T-cell (primary cell): ENCODE data around the gene REV1. TPM values are rescaled to one million over a fixed set of nuclear protein-coding genes. Genes with fewer than 3 reads are reported as not detected.

Source experiments
- ATAC-seq, 4 experiments: fragments of 200-7000 bp in 3 of 4; fragments of 150-1000 bp in 1 of 4; cut with Tn5 transposase; replicated peaks in 1 of 4; 1 replicate in 3 of 4; 2 replicates in 1 of 4; pipeline ENCODE4 v1.10.0; 2021; ENCODE audit warnings: moderate library complexity in 3 of 4, mild to moderate bottlenecking in 2 of 4, moderate number of reproducible peaks in 1 of 4
- CTCF ChIA-PET, 2 donors: fragments of 300-600 bp; sonication (Branson Sonifier 250); formaldehyde crosslinking; loops; one replicate each; lab custom pipeline; 2022; ENCODE audit warnings: antibody characterized with exemption in 2 of 2; lab: Charles Lee
- POLR2A ChIA-PET, 2 donors: fragments of 300-600 bp; sonication (Branson Sonifier 250); formaldehyde crosslinking; loops; one replicate each; lab custom pipeline; 2022; ENCODE audit warnings: antibody characterized with exemption in 2 of 2; lab: Charles Lee
- DNase-seq, 35 experiments: peaks; one replicate each; pipeline versions ENCODE4 v3.0.0 to v3.0.0-alpha.2; 2013 to 2023
- H3K27ac ChIP-seq: one replicate; pipeline ENCODE4 v1.5.1; 2013; ENCODE audit warnings: low read length
- H3K27me3 ChIP-seq, 2 experiments: replicated peaks in 1 of 2; 1 replicate in 1 of 2; 2 replicates in 1 of 2; pipeline versions ENCODE4 v1.6.1 to v1.7.0; 2013; ENCODE audit warnings: low read length in 1 of 2, mixed read lengths in 1 of 2; ENCODE audit not compliant: control insufficient read depth in 2 of 2, insufficient read depth in 2 of 2; ENCODE audit errors: extremely low read depth in 1 of 2
- H3K36me3 ChIP-seq, 2 donors: 1 replicate in 1 of 2; 2 replicates in 1 of 2; pipeline versions ENCODE4 v1.6.1 to v1.7.0; 2013; ENCODE audit warnings: low read length in 1 of 2; ENCODE audit not compliant: control insufficient read depth in 2 of 2, insufficient read depth in 1 of 2; ENCODE audit errors: extremely low read depth in 1 of 2
- H3K4me1 ChIP-seq, 2 experiments: 1 replicate in 1 of 2; 2 replicates in 1 of 2; pipeline versions ENCODE4 v1.6.1 to v1.7.0; 2013; ENCODE audit warnings: low read length in 2 of 2, mixed read lengths in 1 of 2; ENCODE audit not compliant: insufficient read depth in 2 of 2, control insufficient read depth in 1 of 2; ENCODE audit errors: extremely low read depth in 1 of 2
- H3K4me3 ChIP-seq, 2 donors: 1 replicate in 1 of 2; 2 replicates in 1 of 2; pipeline versions ENCODE4 v1.5.1 to v1.7.0; 2013; ENCODE audit warnings: mild to moderate bottlenecking in 2 of 2, low read length in 1 of 2, moderate library complexity in 1 of 2; ENCODE audit not compliant: control insufficient read depth in 1 of 2; ENCODE audit errors: extremely low read depth in 1 of 2
- H3K9me3 ChIP-seq: 2 replicates; pipeline ENCODE4 v1.7.0; 2013
- H3K27ac Mint-ChIP-seq, 2 donors: one replicate each; pipeline ENCODE4 v1.8.0; 2020 to 2021; ENCODE audit warnings: mild to moderate bottlenecking in 2 of 2, mixed read lengths in 2 of 2
- H3K27me3 Mint-ChIP-seq, 2 donors: one replicate each; pipeline ENCODE4 v1.8.0; 2021 to 2022; ENCODE audit warnings: mixed read lengths in 2 of 2
- H3K36me3 Mint-ChIP-seq: one replicate; pipeline ENCODE4 v1.8.0; 2021; ENCODE audit warnings: mixed read lengths
- H3K4me1 Mint-ChIP-seq, 3 donors: one replicate each; pipeline ENCODE4 v1.8.0; 2020 to 2022; ENCODE audit warnings: mixed read lengths in 3 of 3, mild to moderate bottlenecking in 1 of 3
- H3K4me3 Mint-ChIP-seq, 3 donors: one replicate each; pipeline ENCODE4 v1.8.0; 2020 to 2022; ENCODE audit warnings: mild to moderate bottlenecking in 3 of 3, mixed read lengths in 3 of 3, moderate library complexity in 3 of 3
- H3K9me3 Mint-ChIP-seq, 3 donors: one replicate each; pipeline ENCODE4 v1.8.0; 2020 to 2022; ENCODE audit warnings: mixed read lengths in 3 of 3
- WGBS: methylation state at CpG from one replicate; pipeline ENCODE4 v1.1.5; 2013; ENCODE audit warnings: missing lambda C conversion rate; ENCODE audit not compliant: insufficient coverage; 5-methylcytosine and 5-hydroxymethylcytosine counted together
- total RNA-seq, 35 experiments: library from RNA in 6 of 35; stranded (reverse) in 6 of 35; fragments of 120-200 nt in 1 of 35; gene quantifications; one replicate each; pipeline versions ENCODE4 v1.2.1 to v1.2.4 and lab custom pipeline; 2013 to 2026

REV1 gene
- total RNA-seq, 5 donors from 2014 or later (not counting 1 experiment from before 2014, with no cell fraction given): 48.0 to 59.9 (median 50.3) TPM

GRCh38 chr2:99389946-99390345 lies 99.9 kb downstream of the REV1 start:
- ATAC-seq (no peak), DNase-seq (no peak)
- Mint-ChIP-seq H3K4me1 (peaks cover 3 to 16% (median 5%) of the 10 kb centered on the region in 3 donors), H3K9me3 (no peaks in the 10 kb centered on the region), H3K36me3 (peaks cover 41% of the 10 kb centered on the region), H3K27me3 (no peaks in the 10 kb centered on the region), H3K4me3 (no peak overlapping the region), H3K27ac (no peak overlapping the region)
- H3K4me3 ChIP-seq: no peak overlapping the region
- H3K27me3 ChIP-seq: no peaks in the 10 kb centered on the region
- H3K4me1 ChIP-seq: no peaks in the 10 kb centered on the region
- CTCF ChIA-PET: no interaction called here
- no peaks in the 10 kb centered on the region for H3K9me3 ChIP-seq
- H3K36me3 ChIP-seq: peaks cover 3 to 55% of the 10 kb centered on the region in 2 donors
- POLR2A ChIA-PET: no interaction called here
- WGBS: 100% methylated on average over 1 of the region's 3 CpGs
- H3K27ac ChIP-seq: no peak overlapping the region

GRCh38 chr2:99389371-99389770 lies 100.4 kb downstream of the REV1 start:
- H3K27me3 Mint-ChIP-seq: no peaks in the 10 kb centered on the region
- CTCF ChIA-PET: interaction anchor here in 1 of 2 donors (0.9 kb wide), 1 partner anchor 9 kb away, joined by 3 read pairs; no protein-coding TSS in a partner anchor
- no peak overlapping the region for H3K27ac ChIP-seq
- no peaks in the 10 kb centered on the region for H3K9me3 ChIP-seq
- WGBS: 100% methylated on average over 1 of the region's 2 CpGs
- DNase-seq (no peak), ATAC-seq (no peak)
- H3K9me3 Mint-ChIP-seq: no peaks in the 10 kb centered on the region
- H3K36me3 Mint-ChIP-seq: peaks cover 42% of the 10 kb centered on the region
- no peaks in the 10 kb centered on the region for H3K27me3 ChIP-seq
- no peak overlapping the region for H3K4me3 ChIP-seq
- POLR2A ChIA-PET: no interaction called here
- peaks cover 3 to 54% of the 10 kb centered on the region in 2 donors for H3K36me3 ChIP-seq
- peaks cover 3 to 16% (median 5%) of the 10 kb centered on the region in 3 donors for H3K4me1 Mint-ChIP-seq
- no peak overlapping the region for H3K27ac Mint-ChIP-seq
- no peaks in the 10 kb centered on the region for H3K4me1 ChIP-seq
- H3K4me3 Mint-ChIP-seq: no peak overlapping the region

DNA sequence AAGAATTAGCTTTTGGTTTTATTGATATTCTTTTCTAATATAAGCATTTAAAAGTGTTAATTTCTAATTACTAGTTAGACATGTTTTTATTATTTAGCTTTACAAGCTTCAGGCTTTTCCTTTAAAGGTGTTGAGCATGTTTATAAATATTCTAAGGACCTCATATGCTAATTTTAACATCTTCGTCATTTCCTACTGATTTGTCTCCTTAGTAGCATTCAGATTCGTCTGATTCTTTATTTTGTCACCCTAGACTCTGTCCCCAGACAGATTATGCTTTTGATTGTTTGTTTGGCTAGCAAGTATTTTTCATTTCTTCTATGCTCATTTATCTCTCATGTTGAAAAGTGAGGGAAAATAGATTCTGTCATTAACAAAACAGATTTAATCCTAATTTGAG lies 100.9 kb downstream of the REV1 start:
- Histone ChIP-seq H3K4me3 (no peak overlapping the region), H3K27me3 (no peaks in the 10 kb centered on the region), H3K27ac (no peak overlapping the region), H3K36me3 (peaks cover 3 to 55% of the 10 kb centered on the region in 2 donors), H3K4me1 (no peaks in the 10 kb centered on the region), H3K9me3 (no peaks in the 10 kb centered on the region)
- DNase-seq (no peak), ATAC-seq (no peak)
- Mint-ChIP-seq H3K4me1 (peaks cover 3 to 16% (median 5%) of the 10 kb centered on the region in 3 donors), H3K4me3 (no peak overlapping the region), H3K9me3 (no peaks in the 10 kb centered on the region), H3K27me3 (no peaks in the 10 kb centered on the region), H3K36me3 (peaks cover 39% of the 10 kb centered on the region), H3K27ac (no peak overlapping the region)
- ChIA-PET POLR2A (no interaction called here), CTCF (interaction anchor here in 1 of 2 donors (0.9 kb wide), 1 partner anchor 9 kb away, joined by 3 read pairs; no protein-coding TSS in a partner anchor)
- no CpG with 5 or more reads among the region's 2 CpGs for WGBS

- Histone ChIP-seq H3K9me3 (no peaks in the 10 kb centered on the region), H3K27ac (no peak overlapping the region), H3K4me3 (no peak overlapping the region), H3K36me3 (peaks cover 0 to 52% of the 10 kb centered on the region in 2 donors), H3K4me1 (no peaks in the 10 kb centered on the region), H3K27me3 (no peaks in the 10 kb centered on the region)
- no peak overlapping the region for H3K27ac Mint-ChIP-seq
- WGBS: no CpG with 5 or more reads among the region's 2 CpGs
- H3K4me3 Mint-ChIP-seq: no peak overlapping the region
- ChIA-PET CTCF (no interaction called here), POLR2A (no interaction called here)
- no peaks in the 10 kb centered on the region for H3K27me3 Mint-ChIP-seq
- H3K4me1 Mint-ChIP-seq: peaks cover 3 to 16% (median 5%) of the 10 kb centered on the region in 3 donors
- H3K9me3 Mint-ChIP-seq: no peaks in the 10 kb centered on the region
- ATAC-seq: no peak
- no peak for DNase-seq
- peaks cover 52% of the 10 kb centered on the region for H3K36me3 Mint-ChIP-seq
These were observed 103.8 kb downstream of the REV1 start for GRCh38 chr2:99386011-99386410.

- Histone ChIP-seq H3K36me3 (peaks cover 0 to 68% of the 10 kb centered on the region in 2 donors), H3K4me1 (no peaks in the 10 kb centered on the region), H3K9me3 (no peaks in the 10 kb centered on the region), H3K27ac (no peak overlapping the region), H3K27me3 (no peaks in the 10 kb centered on the region), H3K4me3 (no peak overlapping the region)
- ATAC-seq (no peak), DNase-seq (no peak)
- Mint-ChIP-seq H3K9me3 (no peaks in the 10 kb centered on the region), H3K4me3 (no peak overlapping the region), H3K27ac (peak overlapping the region in 1 of 2 donors; percentile 22), H3K4me1 (peaks cover 2 to 7% (median 2%) of the 10 kb centered on the region in 3 donors), H3K27me3 (no peaks in the 10 kb centered on the region), H3K36me3 (peaks cover 64% of the 10 kb centered on the region)
- WGBS: no CpG with 5 or more reads among the region's 2 CpGs
- ChIA-PET CTCF (no interaction called here), POLR2A (interaction anchor here in 1 of 2 donors (0.6 kb wide), 1 partner anchor 64 kb away, joined by 3 read pairs; no protein-coding TSS in a partner anchor)
These were observed 107.7 kb downstream of the REV1 start for GRCh38 chr2:99382143-99382542.

DNA sequence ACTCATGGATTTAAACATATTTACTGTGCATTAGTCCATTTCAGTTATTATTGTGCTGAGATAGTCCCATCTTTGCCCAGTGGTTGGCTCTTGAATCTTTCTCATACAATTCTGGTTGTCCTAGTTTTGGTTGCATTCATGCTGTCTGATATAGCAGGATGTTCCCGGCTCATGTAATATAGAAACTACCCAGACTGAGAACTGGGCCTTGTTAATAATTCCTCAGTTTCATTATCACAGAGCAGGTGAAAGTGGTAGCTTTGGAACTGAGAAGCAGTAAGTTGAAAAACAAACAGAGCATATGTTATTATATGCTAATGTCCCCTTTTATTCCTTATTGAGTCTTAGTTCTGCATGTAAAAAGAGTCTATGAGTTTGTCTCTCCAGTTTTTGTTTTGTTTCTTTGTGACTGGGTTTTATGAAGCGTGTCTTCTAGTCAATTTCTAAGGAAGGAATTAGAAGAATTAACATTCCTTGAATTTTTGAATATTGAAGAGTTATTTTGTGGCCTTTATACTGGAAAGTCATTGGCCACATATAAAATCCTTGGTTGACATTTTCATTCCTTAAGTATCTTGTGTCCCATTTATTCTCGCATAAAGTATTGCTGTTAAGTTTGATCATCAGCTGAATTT lies 109.3 kb downstream of the REV1 start:
- POLR2A ChIA-PET: interaction anchor here in 1 of 2 donors (0.6 kb wide), 1 partner anchor 46 kb away, joined by 8 read pairs; no protein-coding TSS in a partner anchor
- DNase-seq (no peak), ATAC-seq (no peak)
- no peak overlapping the region for H3K27ac ChIP-seq
- H3K36me3 ChIP-seq: peaks cover 4 to 75% of the 10 kb centered on the region in 2 donors
- no peak overlapping the region for H3K4me3 ChIP-seq
- no peaks in the 10 kb centered on the region for H3K4me1 ChIP-seq
- no peaks in the 10 kb centered on the region for H3K9me3 Mint-ChIP-seq
- peak overlapping the region in 1 of 2 donors; percentile 16 for H3K27ac Mint-ChIP-seq
- no peaks in the 10 kb centered on the region for H3K27me3 ChIP-seq
- H3K4me1 Mint-ChIP-seq: peaks cover 0 to 2% (median 2%) of the 10 kb centered on the region in 3 donors
- H3K27me3 Mint-ChIP-seq: no peaks in the 10 kb centered on the region
- no peak overlapping the region for H3K4me3 Mint-ChIP-seq
- H3K36me3 Mint-ChIP-seq: peaks cover 69% of the 10 kb centered on the region
- 100% methylated on average over 1 of the region's 3 CpGs for WGBS
- no peaks in the 10 kb centered on the region for H3K9me3 ChIP-seq
- CTCF ChIA-PET: interaction anchor here in 1 of 2 donors (1.0 kb wide), 1 partner anchor 9 kb away, joined by 3 read pairs; no protein-coding TSS in a partner anchor
